HFF-Myc (cell line): ENCODE data around the gene UST.

Experiments
- DNase-seq: peaks from one replicate; pipeline ENCODE4 v3.0.0-alpha.2; 2011; ENCODE audit warnings: low read depth; ENCODE audit errors: extremely low read depth
- H3K4me3 ChIP-seq: replicated peaks from 2 replicates; pipeline ENCODE4 v1.5.1; 2011; ENCODE audit warnings: low read depth, mild to moderate bottlenecking, control low read depth, low read length
- CTCF ChIP-seq: IDR thresholded peaks from 2 replicates; pipeline ENCODE4 v1.5.1; 2012; ENCODE audit warnings: mild to moderate bottlenecking, low read depth, low read length, control low read depth; ENCODE audit errors: missing control alignments

Gene UST

DNA sequence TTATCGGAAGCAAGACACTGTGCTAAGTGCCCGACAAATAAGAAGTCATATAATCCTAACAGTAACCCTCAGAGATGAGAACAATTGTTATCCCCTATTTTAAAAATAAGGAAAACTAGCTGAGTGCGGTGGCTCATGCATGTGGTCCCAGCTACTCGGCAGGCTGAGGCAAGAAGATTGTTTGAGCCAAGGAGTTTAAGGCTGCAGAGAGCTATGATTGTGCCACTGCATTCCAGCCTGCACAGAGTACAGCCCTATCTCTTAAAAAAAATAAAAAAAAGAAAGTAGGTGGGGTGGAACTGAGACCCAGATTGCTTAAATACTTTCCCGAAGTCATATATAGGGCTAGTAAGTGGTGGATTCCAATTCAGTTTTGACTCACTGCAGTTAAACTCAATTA is 84.7 kb downstream of the UST start:
- DNase-seq = no peak
- no peak for TF ChIP-seq CTCF
- H3K4me3 ChIP-seq = no peak overlapping the region

- TF ChIP-seq CTCF = no peak
- no peak overlapping the region for H3K4me3 ChIP-seq
- peak; percentile 84 for DNase-seq
Measured at GRCh38 chr6:148835920-148836441, 89.2 kb downstream of the UST start.

DNA sequence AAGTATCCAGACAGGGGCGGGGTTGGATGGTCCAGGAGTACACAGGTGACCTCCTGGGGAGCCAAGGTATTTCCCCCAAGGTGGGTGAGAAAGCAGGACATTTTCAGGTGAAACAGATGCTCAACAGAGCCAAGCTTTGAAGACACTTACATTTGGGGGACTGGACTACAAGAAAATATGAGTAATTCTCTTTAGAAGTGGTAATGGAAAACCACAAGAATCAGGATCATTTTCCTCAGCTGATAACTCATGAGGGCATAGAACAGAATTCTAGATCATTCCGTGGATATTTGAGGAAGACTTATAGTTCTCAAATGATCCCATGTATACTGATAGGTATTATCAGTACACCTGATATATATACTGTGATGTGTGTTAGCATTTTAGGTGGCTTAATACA is 89.9 kb downstream of the UST start:
- no peak for TF ChIP-seq CTCF
- no peak overlapping the region for H3K4me3 ChIP-seq
- no peak for DNase-seq

DNA sequence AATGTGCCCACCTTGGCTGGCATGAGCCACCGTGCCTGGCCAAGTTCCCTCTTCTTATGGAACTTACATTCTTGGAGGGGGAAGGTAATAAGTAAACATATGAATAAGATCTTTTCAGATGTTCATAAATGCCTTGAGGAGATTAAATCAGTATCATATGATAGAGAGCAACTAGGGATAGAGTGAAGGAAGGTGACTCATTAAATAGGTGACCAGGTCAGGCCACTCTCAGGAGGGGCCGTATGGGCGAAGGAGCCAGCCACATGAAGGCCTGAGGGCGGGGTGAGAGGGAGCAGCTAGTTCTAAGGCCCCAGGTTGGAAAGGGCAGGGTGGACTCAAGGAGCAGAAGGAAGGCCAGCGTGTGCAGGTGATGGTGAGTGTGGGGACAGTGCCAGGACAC is 91.1 kb downstream of the UST start:
- TF ChIP-seq CTCF = no peak
- no peak overlapping the region for H3K4me3 ChIP-seq
- no peak for DNase-seq

DNA sequence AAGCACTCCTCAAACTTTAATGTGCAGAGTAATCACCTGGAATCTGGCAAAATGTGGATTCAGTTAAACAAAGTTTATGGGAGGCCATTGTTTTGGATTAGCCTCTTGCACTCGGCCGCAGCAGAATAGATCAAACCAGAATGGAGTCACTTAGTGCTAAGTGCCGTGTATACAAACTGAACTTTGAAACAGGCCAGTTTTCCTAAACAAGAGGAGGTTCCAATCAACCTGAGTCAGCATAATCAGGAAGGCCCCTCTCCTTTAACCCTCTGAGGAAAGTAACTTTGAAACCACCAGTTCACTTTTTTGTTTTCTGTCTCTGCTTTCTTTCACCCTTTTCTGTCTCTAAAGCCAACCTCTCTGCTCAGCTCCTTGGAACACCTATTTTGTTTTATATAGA is 92.2 kb downstream of the UST start:
- DNase-seq = no peak
- TF ChIP-seq CTCF = no peak
- H3K4me3 ChIP-seq = no peak overlapping the region

DNA sequence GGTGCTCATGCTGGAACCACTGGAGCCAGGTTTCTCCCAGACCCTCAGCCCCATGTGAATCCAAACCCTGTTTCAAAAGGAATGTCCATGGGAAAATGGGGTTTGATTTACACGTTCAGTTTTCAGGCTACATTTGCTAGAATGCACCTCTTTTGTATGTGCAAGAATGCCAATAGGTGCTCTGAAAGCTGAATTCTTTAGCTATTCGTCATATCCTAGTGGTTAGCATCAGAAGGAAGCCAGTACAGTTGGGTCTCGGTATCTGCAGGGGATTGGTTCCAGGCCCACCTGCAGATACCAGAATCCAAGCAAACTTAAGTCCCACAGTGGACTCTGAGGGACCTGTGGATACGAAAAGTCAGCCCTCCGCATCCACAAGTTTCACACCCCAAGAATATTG is 93.4 kb downstream of the UST start:
- DNase-seq = no peak
- TF ChIP-seq CTCF = no peak
- H3K4me3 ChIP-seq = no peak overlapping the region

DNA sequence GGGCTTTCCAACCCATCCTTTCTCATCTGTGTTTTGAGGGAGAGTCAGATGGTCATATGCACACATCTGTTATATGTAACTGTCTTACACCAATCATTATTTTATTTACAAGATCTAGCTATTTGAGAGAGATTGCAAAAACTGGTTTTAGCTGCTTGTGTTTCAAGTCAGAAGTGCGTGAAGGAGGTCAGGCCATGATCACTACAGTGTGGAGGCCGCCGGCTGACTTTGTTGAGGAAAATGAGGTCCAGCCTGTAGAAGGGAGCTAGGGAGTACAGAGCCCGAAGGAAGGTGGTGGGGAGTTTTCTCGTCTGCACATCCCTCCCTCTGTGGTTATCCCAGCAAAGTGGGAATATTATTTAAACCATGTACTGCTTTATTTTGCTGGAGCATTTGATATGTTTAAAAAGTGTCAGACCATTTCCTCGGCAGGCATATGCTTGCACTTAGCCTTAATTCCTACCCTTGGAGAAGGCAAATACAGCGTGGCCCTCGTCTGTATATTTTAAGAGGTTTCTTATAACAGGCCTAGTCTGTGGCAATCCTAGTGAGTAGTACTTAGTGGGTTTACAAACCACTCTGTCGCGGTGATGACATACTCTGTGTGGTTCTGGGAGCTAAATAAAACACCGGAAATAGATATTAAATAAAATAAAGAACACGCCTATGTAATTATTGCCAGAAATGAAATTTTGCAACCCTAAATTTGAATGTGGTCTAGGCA is 95.6 kb downstream of the UST start:
- no peak overlapping the region for H3K4me3 ChIP-seq
- TF ChIP-seq CTCF = no peak
- DNase-seq = no peak
